HPDE6-E6E7 (cell line): ENCODE data around the gene RNF8.
"Not testable (repeated sequence)": the region's sequence is repeated elsewhere in the genome, so short reads cannot be mapped to it uniquely, and the experiment has no call there.

Source experiments
- DNase-seq: peaks from one replicate; pipeline ENCODE4 v3.0.0; 2011; ENCODE audit warnings: missing footprints; ENCODE audit errors: extremely low spot score

Gene RNF8

GRCh38 chr6:37353761-37354525, at the start of gene RNF8:
Gene RNF8 (plus strand): TSS chr6:37353983. CDS start chr6:37354165, 182 bp downstream.
- DNase-seq = peak; percentile 98

- no peak for DNase-seq
These were observed 49.0 kb upstream of the RNF8 start for GRCh38 chr6:37304766-37305165.

- peak; percentile 42 for DNase-seq
These were observed 47.9 kb upstream of the RNF8 start for GRCh38 chr6:37305841-37306425.

GRCh38 chr6:37306624-37307222, 47.1 kb upstream of the RNF8 start:
- no peak for DNase-seq

- DNase-seq = not testable (repeated sequence)
These were observed 46.3 kb upstream of the RNF8 start for GRCh38 chr6:37307484-37307883.

- DNase-seq = no peak
These were observed 45.5 kb upstream of the RNF8 start for GRCh38 chr6:37308069-37308815.

- DNase-seq = no peak
These were observed 44.7 kb upstream of the RNF8 start for GRCh38 chr6:37309046-37309445.

- no peak for DNase-seq
These were observed 44.1 kb upstream of the RNF8 start for GRCh38 chr6:37309692-37310091.

GRCh38 chr6:37310966-37311365, 42.8 kb upstream of the RNF8 start:
- no peak for DNase-seq

GRCh38 chr6:37311741-37312473, 41.9 kb upstream of the RNF8 start:
- DNase-seq = no peak

GRCh38 chr6:37313723-37314486, 39.9 kb upstream of the RNF8 start:
- no peak for DNase-seq

GRCh38 chr6:37314487-37315156, 39.2 kb upstream of the RNF8 start:
- DNase-seq = peak; percentile 60

- DNase-seq = no peak
These were observed 38.6 kb upstream of the RNF8 start for GRCh38 chr6:37315157-37315515.

- DNase-seq = no peak
These were observed 37.7 kb upstream of the RNF8 start for GRCh38 chr6:37316071-37316470.

GRCh38 chr6:37317312-37318038, 36.3 kb upstream of the RNF8 start:
- DNase-seq = no peak

GRCh38 chr6:37319156-37319555, 34.6 kb upstream of the RNF8 start:
- DNase-seq = no peak

- no peak for DNase-seq
These were observed 33.8 kb upstream of the RNF8 start for GRCh38 chr6:37319856-37320480.

- DNase-seq = no peak
These were observed 33.1 kb upstream of the RNF8 start for GRCh38 chr6:37320646-37321045.

- no peak for DNase-seq
These were observed 32.7 kb upstream of the RNF8 start for GRCh38 chr6:37321101-37321500.
